ENCODE data around the gene KLK14. TPM values are rescaled to one million over a fixed set of nuclear protein-coding genes. Genes with fewer than 3 reads are reported as not detected.

Gene KLK14
- polyA plus RNA-seq, 1 donor from 2014 or later = not detected

DNA sequence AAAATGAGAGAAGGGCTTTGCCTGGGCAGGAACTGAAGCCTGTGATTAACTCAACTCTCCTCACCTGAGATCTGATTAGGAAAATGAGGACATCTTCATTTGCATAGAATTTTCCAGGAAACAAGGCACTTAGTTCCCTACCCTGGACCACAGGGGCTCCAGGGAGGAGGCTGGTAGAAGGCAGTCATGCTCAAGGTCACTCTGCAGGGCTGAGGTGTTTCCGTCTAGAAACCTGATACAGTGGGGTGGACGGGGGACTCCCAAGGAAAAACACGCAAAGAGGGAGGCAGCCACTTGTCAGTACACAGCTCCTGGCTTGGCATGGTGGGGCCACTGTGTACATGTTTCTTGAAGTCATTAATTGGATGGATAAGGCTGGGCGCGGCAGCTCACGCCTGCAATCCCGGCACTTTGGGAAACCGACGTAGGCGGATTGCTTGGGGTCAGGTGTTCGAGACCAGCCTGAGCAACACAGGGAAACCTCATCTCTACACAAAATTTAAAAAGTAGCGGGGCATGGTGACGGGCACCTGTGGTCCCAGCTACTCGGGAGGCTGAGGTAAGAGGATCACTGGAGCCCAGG, 6.0 kb downstream of the KLK14 start:
- Histone ChIP-seq H3K9me3 (ENCODE audit: low read length) (peaks cover 7% of the 10 kb centered on the region), H3K9ac (ENCODE audit: low read length) (no peak overlapping the region), H3K9me2 (ENCODE audit: insufficient read depth, low read length) (no peaks in the 10 kb centered on the region), H4K20me1 (ENCODE audit: insufficient read depth) (no peaks in the 10 kb centered on the region), H3K27ac (ENCODE audit: low read length) (no peak overlapping the region), H3K36me3 (ENCODE audit: insufficient read depth, low read length) (no peaks in the 10 kb centered on the region), H3K79me2 (replicated peaks; ENCODE audit: insufficient read depth, low read length) (no peaks in the 10 kb centered on the region), H3K4me2 (ENCODE audit: low read length) (no peak overlapping the region), H3K4me3 (ENCODE audit: low read length) (no peak overlapping the region), H2AFZ (ENCODE audit: low read depth, low read length) (no peak overlapping the region), H3K27me3 (ENCODE audit: insufficient read depth, low read depth, low read length) (no peaks in the 10 kb centered on the region), H3F3A (ENCODE audit: insufficient read depth, low read length, poor library complexity, severe bottlenecking) (no peaks in the 10 kb centered on the region)
- no peak for TF ChIP-seq EP300 (conservative IDR thresholded peaks at IDR 0.05; ENCODE audit: poor library complexity, severe bottlenecking)
- TF ChIP-seq, protein P1, sequence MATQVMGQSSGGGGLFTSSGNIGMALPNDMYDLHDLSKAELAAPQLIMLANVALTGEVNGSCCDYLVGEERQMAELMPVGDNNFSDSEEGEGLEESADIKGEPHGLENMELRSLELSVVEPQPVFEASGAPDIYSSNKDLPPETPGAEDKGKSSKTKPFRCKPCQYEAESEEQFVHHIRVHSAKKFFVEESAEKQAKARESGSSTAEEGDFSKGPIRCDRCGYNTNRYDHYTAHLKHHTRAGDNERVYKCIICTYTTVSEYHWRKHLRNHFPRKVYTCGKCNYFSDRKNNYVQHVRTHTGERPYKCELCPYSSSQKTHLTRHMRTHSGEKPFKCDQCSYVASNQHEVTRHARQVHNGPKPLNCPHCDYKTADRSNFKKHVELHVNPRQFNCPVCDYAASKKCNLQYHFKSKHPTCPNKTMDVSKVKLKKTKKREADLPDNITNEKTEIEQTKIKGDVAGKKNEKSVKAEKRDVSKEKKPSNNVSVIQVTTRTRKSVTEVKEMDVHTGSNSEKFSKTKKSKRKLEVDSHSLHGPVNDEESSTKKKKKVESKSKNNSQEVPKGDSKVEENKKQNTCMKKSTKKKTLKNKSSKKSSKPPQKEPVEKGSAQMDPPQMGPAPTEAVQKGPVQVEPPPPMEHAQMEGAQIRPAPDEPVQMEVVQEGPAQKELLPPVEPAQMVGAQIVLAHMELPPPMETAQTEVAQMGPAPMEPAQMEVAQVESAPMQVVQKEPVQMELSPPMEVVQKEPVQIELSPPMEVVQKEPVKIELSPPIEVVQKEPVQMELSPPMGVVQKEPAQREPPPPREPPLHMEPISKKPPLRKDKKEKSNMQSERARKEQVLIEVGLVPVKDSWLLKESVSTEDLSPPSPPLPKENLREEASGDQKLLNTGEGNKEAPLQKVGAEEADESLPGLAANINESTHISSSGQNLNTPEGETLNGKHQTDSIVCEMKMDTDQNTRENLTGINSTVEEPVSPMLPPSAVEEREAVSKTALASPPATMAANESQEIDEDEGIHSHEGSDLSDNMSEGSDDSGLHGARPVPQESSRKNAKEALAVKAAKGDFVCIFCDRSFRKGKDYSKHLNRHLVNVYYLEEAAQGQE (IDR thresholded peaks at IDR 0.05; ENCODE audit: borderline replicate concordance) = no peak
- TF ChIP-seq TAF1 (IDR thresholded peaks at IDR 0.05; ENCODE audit: low read depth) = no peak
- TF ChIP-seq POLR2AphosphoS5 (IDR thresholded peaks at IDR 0.05) = no peak
- no peak for TF ChIP-seq EZH2 (IDR thresholded peaks at IDR 0.05; ENCODE audit: borderline replicate concordance, insufficient read depth, low read length, poor library complexity, severe bottlenecking)
- TF ChIP-seq, protein P2, sequence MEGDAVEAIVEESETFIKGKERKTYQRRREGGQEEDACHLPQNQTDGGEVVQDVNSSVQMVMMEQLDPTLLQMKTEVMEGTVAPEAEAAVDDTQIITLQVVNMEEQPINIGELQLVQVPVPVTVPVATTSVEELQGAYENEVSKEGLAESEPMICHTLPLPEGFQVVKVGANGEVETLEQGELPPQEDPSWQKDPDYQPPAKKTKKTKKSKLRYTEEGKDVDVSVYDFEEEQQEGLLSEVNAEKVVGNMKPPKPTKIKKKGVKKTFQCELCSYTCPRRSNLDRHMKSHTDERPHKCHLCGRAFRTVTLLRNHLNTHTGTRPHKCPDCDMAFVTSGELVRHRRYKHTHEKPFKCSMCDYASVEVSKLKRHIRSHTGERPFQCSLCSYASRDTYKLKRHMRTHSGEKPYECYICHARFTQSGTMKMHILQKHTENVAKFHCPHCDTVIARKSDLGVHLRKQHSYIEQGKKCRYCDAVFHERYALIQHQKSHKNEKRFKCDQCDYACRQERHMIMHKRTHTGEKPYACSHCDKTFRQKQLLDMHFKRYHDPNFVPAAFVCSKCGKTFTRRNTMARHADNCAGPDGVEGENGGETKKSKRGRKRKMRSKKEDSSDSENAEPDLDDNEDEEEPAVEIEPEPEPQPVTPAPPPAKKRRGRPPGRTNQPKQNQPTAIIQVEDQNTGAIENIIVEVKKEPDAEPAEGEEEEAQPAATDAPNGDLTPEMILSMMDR (IDR thresholded peaks at IDR 0.05; ENCODE audit: poor library complexity, severe bottlenecking) = no peak
- no peak for TF ChIP-seq MXI1 (conservative IDR thresholded peaks at IDR 0.05; ENCODE audit: poor library complexity, severe bottlenecking)
- no peak for TF ChIP-seq RAD21 (conservative IDR thresholded peaks at IDR 0.05)
- no peak for TF ChIP-seq SMC3 (conservative IDR thresholded peaks at IDR 0.05; ENCODE audit: poor library complexity)

DNA sequence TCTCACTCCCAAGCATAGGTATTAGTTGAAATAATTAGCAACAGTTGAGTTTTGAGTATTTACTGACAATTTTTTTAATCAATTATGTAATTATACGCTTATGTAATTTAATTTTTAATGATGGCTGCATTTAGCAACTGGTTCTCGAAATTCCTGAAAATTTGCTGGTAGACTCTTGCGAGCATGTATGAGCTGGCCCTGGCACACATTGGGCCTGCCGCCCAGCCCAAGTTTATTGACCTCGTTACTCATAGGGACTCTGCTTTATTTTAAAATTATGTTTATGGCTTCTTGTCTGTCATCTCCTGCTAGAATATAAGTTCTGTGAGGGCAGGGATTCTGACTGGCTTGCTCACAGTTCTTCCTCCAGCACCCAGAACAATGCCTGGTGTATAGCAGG, 6.7 kb downstream of the KLK14 start:
- Histone ChIP-seq H3K27me3 (ENCODE audit: insufficient read depth, low read depth, low read length) (no peaks in the 10 kb centered on the region), H3K79me2 (replicated peaks; ENCODE audit: insufficient read depth, low read length) (no peaks in the 10 kb centered on the region), H4K20me1 (ENCODE audit: insufficient read depth) (no peaks in the 10 kb centered on the region), H3K4me2 (ENCODE audit: low read length) (no peak overlapping the region), H3K9me2 (ENCODE audit: insufficient read depth, low read length) (no peaks in the 10 kb centered on the region), H3F3A (ENCODE audit: insufficient read depth, low read length, poor library complexity, severe bottlenecking) (no peaks in the 10 kb centered on the region), H3K9me3 (ENCODE audit: low read length) (peaks cover 7% of the 10 kb centered on the region), H3K4me3 (ENCODE audit: low read length) (no peak overlapping the region), H3K9ac (ENCODE audit: low read length) (no peak overlapping the region), H3K27ac (ENCODE audit: low read length) (no peak overlapping the region), H2AFZ (ENCODE audit: low read depth, low read length) (no peak overlapping the region), H3K36me3 (ENCODE audit: insufficient read depth, low read length) (no peaks in the 10 kb centered on the region)
- no peak for TF ChIP-seq MXI1 (conservative IDR thresholded peaks at IDR 0.05; ENCODE audit: poor library complexity, severe bottlenecking)
- TF ChIP-seq SMC3 (conservative IDR thresholded peaks at IDR 0.05; ENCODE audit: poor library complexity) = no peak
- TF ChIP-seq EP300 (conservative IDR thresholded peaks at IDR 0.05; ENCODE audit: poor library complexity, severe bottlenecking) = no peak
- TF ChIP-seq, protein P1 (IDR thresholded peaks at IDR 0.05; ENCODE audit: borderline replicate concordance) = no peak
- TF ChIP-seq RAD21 (conservative IDR thresholded peaks at IDR 0.05) = no peak
- TF ChIP-seq TAF1 (IDR thresholded peaks at IDR 0.05; ENCODE audit: low read depth) = no peak
- no peak for TF ChIP-seq POLR2AphosphoS5 (IDR thresholded peaks at IDR 0.05)
- no peak for TF ChIP-seq EZH2 (IDR thresholded peaks at IDR 0.05; ENCODE audit: borderline replicate concordance, insufficient read depth, low read length, poor library complexity, severe bottlenecking)
- TF ChIP-seq, protein P2 (IDR thresholded peaks at IDR 0.05; ENCODE audit: poor library complexity, severe bottlenecking) = no peak
